ENCODE data around the gene STYXL1. TPM values are rescaled to one million over a fixed set of nuclear protein-coding genes. Genes with fewer than 3 reads are reported as not detected.
"Not testable (repeated sequence)": the region's sequence is repeated elsewhere in the genome, so short reads cannot be mapped to it uniquely, and the experiment has no call there.

The STYXL1 gene, protein sequence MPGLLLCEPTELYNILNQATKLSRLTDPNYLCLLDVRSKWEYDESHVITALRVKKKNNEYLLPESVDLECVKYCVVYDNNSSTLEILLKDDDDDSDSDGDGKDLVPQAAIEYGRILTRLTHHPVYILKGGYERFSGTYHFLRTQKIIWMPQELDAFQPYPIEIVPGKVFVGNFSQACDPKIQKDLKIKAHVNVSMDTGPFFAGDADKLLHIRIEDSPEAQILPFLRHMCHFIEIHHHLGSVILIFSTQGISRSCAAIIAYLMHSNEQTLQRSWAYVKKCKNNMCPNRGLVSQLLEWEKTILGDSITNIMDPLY
- 22.2 and 30.5 TPM in 2 replicates for total RNA-seq (2014; rRNA removed; shearing (Covaris generic); ENCODE audit: low replicate concordance)

DNA sequence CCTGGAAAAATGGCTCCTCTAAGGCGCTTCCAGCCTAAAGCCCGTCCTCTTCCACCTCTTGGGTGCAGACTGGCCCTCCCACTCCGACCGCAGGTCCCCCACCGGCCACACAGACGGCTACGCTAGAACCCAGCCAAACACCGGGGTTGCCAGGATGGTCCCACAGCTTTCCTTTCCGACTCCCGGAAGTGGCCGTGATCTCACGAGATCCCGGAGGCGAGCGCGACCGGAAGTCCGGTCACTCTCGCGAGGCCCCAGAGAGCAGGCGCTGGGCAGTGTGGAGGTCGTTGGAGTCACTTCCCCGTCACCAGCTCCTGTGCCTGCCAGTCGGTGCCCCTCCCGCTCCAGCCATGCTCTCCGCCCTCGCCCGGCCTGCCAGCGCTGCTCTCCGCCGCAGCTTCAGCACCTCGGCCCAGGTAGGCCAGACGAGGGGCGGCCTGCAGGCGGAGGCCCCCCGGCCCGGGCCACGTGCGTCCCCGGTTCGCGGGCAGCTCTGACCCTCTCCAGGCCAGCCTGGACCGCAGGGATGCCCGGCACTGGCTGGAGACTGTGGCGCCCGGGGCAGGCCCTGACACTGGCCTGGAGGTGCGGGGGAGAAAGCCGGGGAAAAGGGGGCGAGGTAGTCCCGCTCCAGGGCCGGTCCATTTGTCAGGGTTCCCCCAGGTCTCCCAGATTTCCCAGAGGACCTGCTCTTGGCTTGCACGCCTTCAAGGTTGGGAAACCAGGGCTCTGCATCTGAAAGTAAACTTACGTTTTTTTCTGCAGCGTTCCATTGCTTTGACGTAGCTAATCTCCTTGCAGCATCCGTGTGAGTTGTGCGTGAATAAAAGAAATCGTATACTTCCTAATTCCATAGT, at the start of gene STYXL1, which contains the start of gene MDH2:
TSS of gene STYXL1 (minus strand) at position 190 of the 857 bp plus-strand sequence. CDS start 17,477 bp downstream, outside the sequence.
TSS of gene MDH2 (plus strand) at position 296 of the 857 bp plus-strand sequence. CDS start at position 351, 55 bp downstream.
- peak; percentile 98 for DNase-seq
- Histone ChIP-seq H3K4me1 (ENCODE audit: low read length) (peaks cover 29% of the 10 kb centered on the region), H3K36me3 (ENCODE audit: insufficient read depth, low read length) (0 out of 2 replicates have a peak, but pooled peaks cover 4% of the 10 kb centered on the region), H3K9me3 (ENCODE audit: low read length) (no peaks in the 10 kb centered on the region), H3K9me2 (replicated peaks; ENCODE audit: insufficient read depth, low read length) (no peaks in the 10 kb centered on the region), H3K27me3 (ENCODE audit: low read length) (no peaks in the 10 kb centered on the region), H4K20me1 (ENCODE audit: insufficient read depth, low read depth, low read length) (peaks cover 16% of the 10 kb centered on the region; the same call in 1 of the 2 replicates), H3K27ac (ENCODE audit: low read length) (peak within 1 kb of the TSS; percentile 83), H3K79me2 (ENCODE audit: low read length) (peaks cover 97% of the 10 kb centered on the region), H3K4me2 (ENCODE audit: low read depth, low read length, poor library complexity, severe bottlenecking) (peak within 1 kb of the TSS; percentile 83), H3K4me3 (ENCODE audit: low read length) (peak within 1 kb of the TSS; percentile 99), H2AFZ (ENCODE audit: low read length) (0 out of 2 replicates have a peak within 1 kb of the TSS, but pooled peaks have one; percentile 25), H3K9ac (ENCODE audit: low read length) (peak within 1 kb of the TSS; percentile 99)

DNA sequence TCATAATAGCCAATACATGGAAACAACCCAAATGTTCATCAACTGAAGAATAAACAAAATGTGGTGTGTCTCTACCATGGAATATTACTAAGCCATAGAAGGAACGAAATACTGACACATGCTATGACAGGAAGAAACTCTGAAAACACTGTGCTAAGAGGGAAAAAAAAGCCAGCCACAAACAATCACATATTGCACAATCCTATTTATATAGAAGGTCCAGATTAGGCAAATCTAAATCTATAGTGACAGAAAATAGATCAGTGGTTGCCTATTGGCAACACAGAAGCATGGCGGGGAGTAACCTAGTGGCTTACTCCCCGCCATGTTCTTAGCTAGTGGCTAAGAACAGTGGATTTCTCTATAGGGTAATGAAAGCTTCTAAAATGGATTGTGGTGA, 48.1 kb upstream of the STYXL1 start:
- H3K79me2 ChIP-seq (ENCODE audit: low read length): no peaks in the 10 kb centered on the region
- H3K4me2 ChIP-seq (ENCODE audit: low read depth, low read length, poor library complexity, severe bottlenecking): no peak overlapping the region
- no peak overlapping the region for H2AFZ ChIP-seq (ENCODE audit: low read length)
- H4K20me1 ChIP-seq (ENCODE audit: insufficient read depth, low read depth, low read length): no peaks in the 10 kb centered on the region
- no peak overlapping the region for H3K27ac ChIP-seq (ENCODE audit: low read length)
- no peaks in the 10 kb centered on the region for H3K9me3 ChIP-seq (ENCODE audit: low read length)
- no peaks in the 10 kb centered on the region for H3K27me3 ChIP-seq (ENCODE audit: low read length)
- DNase-seq: no peak
- no peak overlapping the region for H3K4me3 ChIP-seq (ENCODE audit: low read length)
- no peaks in the 10 kb centered on the region for H3K36me3 ChIP-seq (ENCODE audit: insufficient read depth, low read length)
- no peaks in the 10 kb centered on the region for H3K4me1 ChIP-seq (ENCODE audit: low read length)
- no peaks in the 10 kb centered on the region for H3K9me2 ChIP-seq (replicated peaks; ENCODE audit: insufficient read depth, low read length)
- no peak overlapping the region for H3K9ac ChIP-seq (ENCODE audit: low read length)

DNA sequence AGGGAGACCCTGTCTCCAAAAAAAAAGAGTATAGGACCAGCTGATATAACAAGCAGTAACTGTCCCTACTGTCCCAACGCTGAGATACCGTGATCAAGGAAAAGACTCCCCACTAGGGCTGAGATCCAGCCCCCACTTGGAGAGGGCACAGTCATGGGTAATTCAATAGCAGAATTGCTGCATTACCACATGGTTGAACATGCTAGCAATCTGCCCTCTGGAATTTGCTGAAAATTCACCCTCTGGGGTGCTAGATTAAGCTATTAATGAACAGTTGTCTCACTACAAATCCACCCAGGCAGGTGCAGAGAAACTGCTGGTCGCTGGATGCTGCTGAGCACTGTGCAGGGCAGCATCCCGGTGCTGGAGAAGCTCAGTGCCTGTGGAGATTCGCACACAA, 46.5 kb upstream of the STYXL1 start:
- not testable (repeated sequence) for H2AFZ ChIP-seq (ENCODE audit: low read length); H4K20me1 ChIP-seq (ENCODE audit: insufficient read depth, low read depth, low read length); H3K36me3 ChIP-seq (ENCODE audit: insufficient read depth, low read length); H3K27me3 ChIP-seq (ENCODE audit: low read length); H3K4me2 ChIP-seq (ENCODE audit: low read depth, low read length, poor library complexity, severe bottlenecking); H3K4me3 ChIP-seq (ENCODE audit: low read length); H3K79me2 ChIP-seq (ENCODE audit: low read length); H3K9me2 ChIP-seq (replicated peaks; ENCODE audit: insufficient read depth, low read length); DNase-seq; H3K9ac ChIP-seq (ENCODE audit: low read length); H3K4me1 ChIP-seq (ENCODE audit: low read length); H3K27ac ChIP-seq (ENCODE audit: low read length); H3K9me3 ChIP-seq (ENCODE audit: low read length)

DNA sequence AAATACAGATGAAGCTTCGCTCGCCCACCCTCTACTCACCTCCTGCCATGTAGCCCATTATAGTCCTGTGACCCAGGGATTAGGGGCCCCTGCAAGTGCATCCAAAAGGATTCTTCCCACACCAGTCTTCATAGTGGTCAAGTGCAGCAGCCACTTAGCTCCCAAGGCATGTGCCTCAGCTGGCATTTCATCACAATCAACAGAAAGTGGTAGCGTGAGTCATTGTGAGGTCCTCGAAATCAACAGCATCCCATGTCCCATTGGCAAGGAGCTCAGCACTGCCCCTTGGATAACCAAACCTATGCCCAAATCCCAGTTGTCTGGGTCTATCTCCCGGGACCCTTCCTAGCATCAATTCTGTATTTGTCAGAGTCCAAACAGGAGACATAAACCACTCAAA, 45.7 kb upstream of the STYXL1 start:
- H3K4me2 ChIP-seq (ENCODE audit: low read depth, low read length, poor library complexity, severe bottlenecking); DNase-seq; H3K79me2 ChIP-seq (ENCODE audit: low read length); H3K4me1 ChIP-seq (ENCODE audit: low read length); H3K36me3 ChIP-seq (ENCODE audit: insufficient read depth, low read length); H3K4me3 ChIP-seq (ENCODE audit: low read length); H3K9me2 ChIP-seq (replicated peaks; ENCODE audit: insufficient read depth, low read length); H2AFZ ChIP-seq (ENCODE audit: low read length); H3K27ac ChIP-seq (ENCODE audit: low read length); H3K9ac ChIP-seq (ENCODE audit: low read length); H3K27me3 ChIP-seq (ENCODE audit: low read length); H4K20me1 ChIP-seq (ENCODE audit: insufficient read depth, low read depth, low read length); H3K9me3 ChIP-seq (ENCODE audit: low read length): not testable (repeated sequence)

DNA sequence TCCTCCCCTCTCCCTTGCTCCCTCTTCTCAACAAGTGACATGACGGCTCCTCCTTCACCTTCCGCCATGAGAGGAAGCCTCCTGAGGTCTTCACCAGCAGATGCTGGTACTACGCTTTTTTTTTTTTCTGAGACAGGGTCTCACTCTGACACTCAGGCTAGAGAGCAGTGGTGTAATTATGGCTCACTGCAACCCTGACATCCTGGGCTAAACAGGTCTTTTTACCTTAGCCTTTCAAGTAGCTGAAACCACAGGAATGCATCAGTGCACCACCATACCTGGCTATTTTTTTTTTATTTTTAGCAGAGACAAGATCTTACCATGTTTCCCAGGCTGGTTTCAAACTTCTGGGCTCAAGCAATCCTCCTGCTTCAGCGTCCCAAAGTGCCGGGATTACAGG, 43.7 kb upstream of the STYXL1 start:
- no peak overlapping the region for H3K27ac ChIP-seq (ENCODE audit: low read length)
- no peaks in the 10 kb centered on the region for H3K79me2 ChIP-seq (ENCODE audit: low read length)
- H3K4me3 ChIP-seq (ENCODE audit: low read length): no peak overlapping the region
- H3K4me2 ChIP-seq (ENCODE audit: low read depth, low read length, poor library complexity, severe bottlenecking): no peak overlapping the region
- no peaks in the 10 kb centered on the region for H3K9me2 ChIP-seq (replicated peaks; ENCODE audit: insufficient read depth, low read length)
- no peaks in the 10 kb centered on the region for H3K9me3 ChIP-seq (ENCODE audit: low read length)
- no peaks in the 10 kb centered on the region for H3K27me3 ChIP-seq (ENCODE audit: low read length)
- no peaks in the 10 kb centered on the region for H4K20me1 ChIP-seq (ENCODE audit: insufficient read depth, low read depth, low read length)
- H3K9ac ChIP-seq (ENCODE audit: low read length): no peak overlapping the region
- H3K36me3 ChIP-seq (ENCODE audit: insufficient read depth, low read length): no peaks in the 10 kb centered on the region
- DNase-seq: no peak
- H3K4me1 ChIP-seq (ENCODE audit: low read length): no peaks in the 10 kb centered on the region
- no peak overlapping the region for H2AFZ ChIP-seq (ENCODE audit: low read length)

DNA sequence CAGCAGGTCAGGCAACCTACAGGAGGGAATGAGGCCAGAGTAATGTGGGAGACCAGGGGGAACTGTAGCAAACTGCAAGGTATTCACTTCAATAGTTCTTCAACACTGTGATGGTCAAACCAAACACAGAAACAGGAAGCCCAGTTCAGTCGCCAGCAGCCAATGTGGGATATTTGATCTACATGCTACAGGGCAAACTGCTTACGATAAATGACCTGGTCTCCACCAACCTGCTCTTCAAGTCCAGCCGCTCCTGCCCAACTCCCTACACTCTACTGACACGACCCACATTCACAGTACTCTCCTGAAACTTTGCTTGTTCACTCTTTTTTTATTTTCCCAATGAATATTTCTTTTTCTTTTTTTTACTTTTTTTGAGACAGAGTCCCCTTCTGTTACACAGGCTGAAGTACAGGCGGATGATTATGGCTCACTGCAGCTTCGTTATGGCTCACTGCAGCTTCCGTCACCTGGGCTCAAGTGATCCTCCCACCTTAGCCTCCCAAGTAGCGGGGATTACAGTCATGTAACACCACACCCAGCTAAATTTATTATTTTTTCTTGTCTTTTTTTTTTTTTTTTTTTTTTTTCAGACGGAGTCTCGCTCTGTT, 42.2 kb upstream of the STYXL1 start:
- Histone ChIP-seq H3K9ac (ENCODE audit: low read length) (no peak overlapping the region), H3K4me2 (ENCODE audit: low read depth, low read length, poor library complexity, severe bottlenecking) (no peak overlapping the region), H3K36me3 (ENCODE audit: insufficient read depth, low read length) (no peaks in the 10 kb centered on the region), H2AFZ (ENCODE audit: low read length) (no peak overlapping the region), H3K9me2 (replicated peaks; ENCODE audit: insufficient read depth, low read length) (no peaks in the 10 kb centered on the region), H3K4me1 (ENCODE audit: low read length) (no peaks in the 10 kb centered on the region), H3K79me2 (ENCODE audit: low read length) (no peaks in the 10 kb centered on the region), H3K4me3 (ENCODE audit: low read length) (no peak overlapping the region), H3K9me3 (ENCODE audit: low read length) (no peaks in the 10 kb centered on the region), H4K20me1 (ENCODE audit: insufficient read depth, low read depth, low read length) (no peaks in the 10 kb centered on the region), H3K27ac (ENCODE audit: low read length) (no peak overlapping the region), H3K27me3 (ENCODE audit: low read length) (no peaks in the 10 kb centered on the region)
- DNase-seq: no peak

DNA sequence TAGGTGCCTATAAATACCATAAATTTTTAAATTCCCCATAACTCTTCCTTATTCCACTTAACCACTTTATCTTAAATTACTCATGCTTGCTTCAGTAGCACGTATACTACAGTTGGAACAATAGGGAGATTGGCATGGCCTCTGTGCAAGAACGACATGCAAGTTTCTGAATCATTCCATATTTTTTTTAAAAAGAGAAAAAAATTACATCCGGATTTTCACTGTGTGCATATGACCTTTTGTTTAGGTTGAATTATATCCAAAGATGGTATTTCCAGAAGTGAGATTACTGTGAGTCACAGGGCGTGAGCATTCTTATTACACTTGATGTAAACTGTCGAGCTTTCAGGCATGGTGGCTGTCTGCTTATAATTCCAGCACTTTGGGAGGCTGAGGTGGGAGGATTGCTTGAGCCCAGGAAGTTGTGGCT, 39.6 kb upstream of the STYXL1 start:
- not testable (repeated sequence) for H3K4me2 ChIP-seq (ENCODE audit: low read depth, low read length, poor library complexity, severe bottlenecking); H3K9me3 ChIP-seq (ENCODE audit: low read length); H3K9ac ChIP-seq (ENCODE audit: low read length); H2AFZ ChIP-seq (ENCODE audit: low read length); H4K20me1 ChIP-seq (ENCODE audit: insufficient read depth, low read depth, low read length); H3K79me2 ChIP-seq (ENCODE audit: low read length); DNase-seq; H3K4me3 ChIP-seq (ENCODE audit: low read length); H3K4me1 ChIP-seq (ENCODE audit: low read length); H3K27me3 ChIP-seq (ENCODE audit: low read length); H3K27ac ChIP-seq (ENCODE audit: low read length); H3K9me2 ChIP-seq (replicated peaks; ENCODE audit: insufficient read depth, low read length); H3K36me3 ChIP-seq (ENCODE audit: insufficient read depth, low read length)

DNA sequence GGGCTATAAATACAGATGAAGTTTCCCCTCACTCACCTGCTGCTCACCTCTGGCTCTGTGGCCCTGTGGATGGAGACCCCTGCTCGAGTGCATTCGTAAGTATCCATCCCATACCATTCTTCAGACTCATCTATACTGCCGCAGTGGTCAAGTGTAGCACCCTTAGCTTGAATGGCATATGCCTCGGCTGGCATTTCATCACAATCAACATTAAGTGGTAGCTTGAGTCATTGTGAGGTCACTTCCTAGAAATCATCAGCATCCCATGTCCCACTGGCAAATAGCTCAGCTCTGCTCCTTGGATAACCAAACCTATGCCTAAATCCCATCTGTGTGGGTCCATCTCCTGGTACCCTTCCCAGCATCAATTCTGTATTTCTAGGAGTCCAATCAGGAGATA, 38.3 kb upstream of the STYXL1 start:
- Histone ChIP-seq H3K9me3 (ENCODE audit: low read length) (no peaks in the 10 kb centered on the region), H3K9ac (ENCODE audit: low read length) (no peak overlapping the region), H3K27me3 (ENCODE audit: low read length) (no peaks in the 10 kb centered on the region), H3K4me1 (ENCODE audit: low read length) (no peaks in the 10 kb centered on the region), H3K79me2 (ENCODE audit: low read length) (no peaks in the 10 kb centered on the region), H3K9me2 (replicated peaks; ENCODE audit: insufficient read depth, low read length) (no peaks in the 10 kb centered on the region), H3K4me2 (ENCODE audit: low read depth, low read length, poor library complexity, severe bottlenecking) (no peak overlapping the region), H3K27ac (ENCODE audit: low read length) (no peak overlapping the region), H4K20me1 (ENCODE audit: insufficient read depth, low read depth, low read length) (no peaks in the 10 kb centered on the region), H2AFZ (ENCODE audit: low read length) (no peak overlapping the region), H3K36me3 (ENCODE audit: insufficient read depth, low read length) (no peaks in the 10 kb centered on the region), H3K4me3 (ENCODE audit: low read length) (no peak overlapping the region)
- no peak for DNase-seq
